Parathyroid adenoma (tissue), 2 donors: ENCODE measurements around the gene VSIR.

ENCODE experiments used
- H2AFZ ChIP-seq: fragments of 300-600 bp; sonication (generic); one replicate; pipeline ENCODE4 v1.7.0; 2017; ENCODE audit warnings: antibody characterized with exemption, mild to moderate bottlenecking
- H3K27ac ChIP-seq: fragments of 300-600 bp; sonication (generic); one replicate; pipeline ENCODE4 v1.7.0; 2017
- H3K27me3 ChIP-seq: fragments of 300-600 bp; sonication (generic); one replicate; pipeline ENCODE4 v1.7.0; 2017; ENCODE audit warnings: low read length; ENCODE audit not compliant: control insufficient read depth, insufficient read depth
- H3K36me3 ChIP-seq: fragments of 300-600 bp; sonication (generic); one replicate; pipeline ENCODE4 v1.7.0; 2017; ENCODE audit warnings: low read length; ENCODE audit not compliant: control insufficient read depth, insufficient read depth
- H3K4me1 ChIP-seq: fragments of 300-600 bp; sonication (generic); one replicate; pipeline ENCODE4 v1.7.0; 2017; ENCODE audit warnings: control low read depth
- H3K4me2 ChIP-seq: fragments of 300-600 bp; sonication (generic); one replicate; pipeline ENCODE4 v1.7.0; 2017; ENCODE audit warnings: low read length
- H3K4me3 ChIP-seq: fragments of 300-600 bp; sonication (generic); one replicate; pipeline ENCODE4 v1.7.0; 2017; ENCODE audit warnings: low read depth, low read length
- H3K79me2 ChIP-seq: fragments of 300-600 bp; sonication (generic); one replicate; pipeline ENCODE4 v1.7.0; 2017; ENCODE audit warnings: control low read depth
- H3K9ac ChIP-seq: fragments of 300-600 bp; sonication (generic); one replicate; pipeline ENCODE4 v1.7.0; 2017; ENCODE audit warnings: mild to moderate bottlenecking
- H3K9me3 ChIP-seq: fragments of 300-600 bp; sonication (generic); one replicate; pipeline ENCODE4 v1.7.0; 2017; ENCODE audit warnings: low read length; ENCODE audit not compliant: control insufficient read depth
- CTCF ChIP-seq: fragments of 300-600 bp; sonication (generic); IDR thresholded peaks from one replicate; pipeline ENCODE4 v1.7.0; 2017; ENCODE audit warnings: antibody characterized with exemption, mild to moderate bottlenecking
- donor health status: primary hyperparathyroidism.

Gene VSIR

GRCh38 chr10:71762324-71762723, 11.0 kb downstream of the VSIR start:
- no peaks in the 10 kb centered on the region for H3K79me2 ChIP-seq
- no peaks in the 10 kb centered on the region for H3K4me1 ChIP-seq
- H3K27me3 ChIP-seq, result no peaks in the 10 kb centered on the region
- TF ChIP-seq CTCF, result no peak
- H3K27ac ChIP-seq, result no peak overlapping the region
- H3K4me3 ChIP-seq, result no peak overlapping the region
- H3K36me3 ChIP-seq, result no peaks in the 10 kb centered on the region
- no peak overlapping the region for H3K4me2 ChIP-seq
- H3K9ac ChIP-seq, result no peak overlapping the region
- H3K9me3 ChIP-seq, result no peaks in the 10 kb centered on the region
- no peak overlapping the region for H2AFZ ChIP-seq

- no peak overlapping the region for H3K4me2 ChIP-seq
- no peaks in the 10 kb centered on the region for H3K27me3 ChIP-seq
- no peak overlapping the region for H3K9ac ChIP-seq
- H3K36me3 ChIP-seq, result no peaks in the 10 kb centered on the region
- H3K4me1 ChIP-seq, result no peaks in the 10 kb centered on the region
- no peak overlapping the region for H3K4me3 ChIP-seq
- H2AFZ ChIP-seq, result no peak overlapping the region
- no peaks in the 10 kb centered on the region for H3K9me3 ChIP-seq
- H3K27ac ChIP-seq, result no peak overlapping the region
- no peaks in the 10 kb centered on the region for H3K79me2 ChIP-seq
- no peak for TF ChIP-seq CTCF
Observed at GRCh38 chr10:71761541-71762113, 11.7 kb downstream of the VSIR start.

GRCh38 chr10:71761105-71761511, 12.2 kb downstream of the VSIR start:
- no peaks in the 10 kb centered on the region for H3K36me3 ChIP-seq
- H3K4me3 ChIP-seq, result no peak overlapping the region
- no peaks in the 10 kb centered on the region for H3K27me3 ChIP-seq
- H2AFZ ChIP-seq, result no peak overlapping the region
- no peak overlapping the region for H3K27ac ChIP-seq
- H3K9me3 ChIP-seq, result no peaks in the 10 kb centered on the region
- no peak overlapping the region for H3K9ac ChIP-seq
- no peak for TF ChIP-seq CTCF
- no peak overlapping the region for H3K4me2 ChIP-seq
- H3K4me1 ChIP-seq, result no peaks in the 10 kb centered on the region
- no peaks in the 10 kb centered on the region for H3K79me2 ChIP-seq

GRCh38 chr10:71757399-71757922, 15.9 kb downstream of the VSIR start:
- H3K79me2 ChIP-seq, result peaks cover 2% of the 10 kb centered on the region
- no peaks in the 10 kb centered on the region for H3K36me3 ChIP-seq
- no peaks in the 10 kb centered on the region for H3K4me1 ChIP-seq
- H3K4me2 ChIP-seq, result no peak overlapping the region
- H3K9ac ChIP-seq, result no peak overlapping the region
- no peak for TF ChIP-seq CTCF
- H3K27me3 ChIP-seq, result no peaks in the 10 kb centered on the region
- no peaks in the 10 kb centered on the region for H3K9me3 ChIP-seq
- H3K27ac ChIP-seq, result no peak overlapping the region
- no peak overlapping the region for H3K4me3 ChIP-seq
- no peak overlapping the region for H2AFZ ChIP-seq
